ENCODE measurements around the gene WNT4. TPM values are rescaled to one million over a fixed set of nuclear protein-coding genes. Genes with fewer than 3 reads are reported as not detected.

The WNT4 gene
- total RNA-seq, 1 experiment from 2014 or later, result 0.92 TPM

GRCh38 chr1:22142315-22143064, 407 bp downstream of the WNT4 start:
- peaks cover 12% of the 10 kb centered on the region for H3K4me1 ChIP-seq (ENCODE audit: control insufficient read depth, insufficient read depth, low read length)
- H3K27me3 ChIP-seq (ENCODE audit: control insufficient read depth, insufficient read depth, low read length), result no peaks in the 10 kb centered on the region
- H3K9me3 ChIP-seq (ENCODE audit: control insufficient read depth, insufficient read depth, low read depth, low read length), result no peaks in the 10 kb centered on the region
- BruUV-seq (replicated peaks), result no TSS peak
- H3K4me3 ChIP-seq (ENCODE audit: low read depth in 2 of 2, low read length in 2 of 2), result peak overlapping the region; percentile 44 to 46
- in situ Hi-C loops (cut with HindIII; ENCODE audit: low pct_unique_long_range_greater_than_20kb, low sequenced_read_pairs) (no loop called here), intact Hi-C loops (cut with micrococcal nuclease; ENCODE audit: unreplicated experiment) (no loop called here)
- H3K27ac ChIP-seq (ENCODE audit: low read length), result no peak overlapping the region
- ATAC-seq (peak; percentile 72), DNase-seq (ENCODE audit: low read depth, low spot score) (no peak)
- TF ChIP-seq REST (IDR thresholded peaks at IDR 0.05; ENCODE audit: insufficient read depth in 1 of 2, low read depth in 2 of 2, low read length in 1 of 2) (no peak), CTCF (IDR thresholded peaks at IDR 0.05) (no peak), POLR2AphosphoS5 (IDR thresholded peaks at IDR 0.05; ENCODE audit: low read depth, low read length) (no peak), SIN3A (IDR thresholded peaks at IDR 0.05; ENCODE audit: borderline replicate concordance, insufficient read depth, low read depth, low read length) (no peak), TCF7L2 (IDR thresholded peaks at IDR 0.05; ENCODE audit: low read depth, low read length) (no peak)
- POLR2A ChIA-PET, result no interaction called here
- no peaks in the 10 kb centered on the region for H3K36me3 ChIP-seq (ENCODE audit: control insufficient read depth, insufficient read depth, low read length)
- CTCF ChIA-PET, result interaction anchor here (0.7 to 1.1 kb wide), 3 partner anchors 96 to 274 kb away, joined by 3 to 5 read pairs (median 4); no protein-coding TSS in a partner anchor

- POLR2A ChIA-PET, result interaction anchor here (0.8 kb wide), 1 partner anchor 64 kb away, joined by 3 read pairs; no protein-coding TSS in a partner anchor
- intact Hi-C loops (cut with micrococcal nuclease; ENCODE audit: unreplicated experiment), result no loop called here
- no peak overlapping the region for H3K27ac ChIP-seq (ENCODE audit: low read length)
- H3K27me3 ChIP-seq (ENCODE audit: control insufficient read depth, insufficient read depth, low read length), result no peaks in the 10 kb centered on the region
- no peaks in the 10 kb centered on the region for H3K36me3 ChIP-seq (ENCODE audit: control insufficient read depth, insufficient read depth, low read length)
- TF ChIP-seq CTCF (IDR thresholded peaks at IDR 0.05) (no peak), TCF7L2 (IDR thresholded peaks at IDR 0.05; ENCODE audit: low read depth, low read length) (no peak), POLR2AphosphoS5 (IDR thresholded peaks at IDR 0.05; ENCODE audit: low read depth, low read length) (no peak), SIN3A (IDR thresholded peaks at IDR 0.05; ENCODE audit: borderline replicate concordance, insufficient read depth, low read depth, low read length) (no peak), REST (IDR thresholded peaks at IDR 0.05; ENCODE audit: insufficient read depth in 1 of 2, low read depth in 2 of 2, low read length in 1 of 2) (no peak)
- DNase-seq (ENCODE audit: low read depth, low spot score), result no peak
- H3K4me3 ChIP-seq (ENCODE audit: low read depth in 2 of 2, low read length in 2 of 2), result peak overlapping the region; percentile 44 to 46
- in situ Hi-C loops (cut with HindIII; ENCODE audit: low pct_unique_long_range_greater_than_20kb, low sequenced_read_pairs), result no loop called here
- H3K9me3 ChIP-seq (ENCODE audit: control insufficient read depth, insufficient read depth, low read depth, low read length), result no peaks in the 10 kb centered on the region
- ATAC-seq, result peak; percentile 5
- H3K4me1 ChIP-seq (ENCODE audit: control insufficient read depth, insufficient read depth, low read length), result peaks cover 16% of the 10 kb centered on the region
- CTCF ChIA-PET, result interaction anchor here (1.1 to 1.2 kb wide), 2 partner anchors 9 to 275 kb away, joined by 5 to 7 read pairs; no protein-coding TSS in a partner anchor
- BruUV-seq (replicated peaks), result no TSS peak
Observed at GRCh38 chr1:22141554-22142314, 1.2 kb downstream of the WNT4 start.
